BJ (cell line): ENCODE measurements around the gene GPR39. TPM values are rescaled to one million over a fixed set of nuclear protein-coding genes. Genes with fewer than 3 reads are reported as not detected.

ENCODE experiments used
- CTCF ChIA-PET: fragments of 350-600 bp; formaldehyde crosslinking; extraction: SDS; loops from one replicate; lab custom pipeline; 2021; ENCODE audit warnings: antibody characterized with exemption, inconsistent platforms; lab: Yijun Ruan, JAX
- POLR2A ChIA-PET: fragments of 300-600 bp; sonication (Branson Sonifier 250); formaldehyde crosslinking; extraction: SDS; loops from one replicate; lab custom pipeline; 2021; ENCODE audit warnings: antibody characterized with exemption; lab: Charles Lee
- DNase-seq: peaks from one replicate; pipeline ENCODE4 v3.0.0-alpha.2; 2011; ENCODE audit warnings: low read depth
- H3K27me3 ChIP-seq: 2 replicates; pipeline ENCODE4 v1.6.0; 2011; ENCODE audit warnings: low read length; ENCODE audit not compliant: control insufficient read depth, insufficient read depth
- H3K36me3 ChIP-seq: 2 replicates; pipeline ENCODE4 v1.5.1; 2011; ENCODE audit warnings: low read length; ENCODE audit not compliant: control insufficient read depth, insufficient read depth
- H3K4me3 ChIP-seq: 2 replicates; pipeline ENCODE4 v1.5.1; 2011; ENCODE audit warnings: low read depth, mild to moderate bottlenecking, control low read depth, low read length
- CTCF ChIP-seq: IDR thresholded peaks from 2 replicates; pipeline ENCODE4 v1.5.1; 2011; ENCODE audit warnings: low read depth, mild to moderate bottlenecking, control low read depth, inconsistent platforms, low read length, moderate library complexity; ENCODE audit not compliant: insufficient read depth
- polyA plus RNA-seq: library from polyadenylated mRNA; depleted of rRNA; stranded (reverse); fragments of >200 nt; gene quantifications from 2 replicates; pipeline ENCODE4 v1.2.3, GENCODE V29; 2011

The GPR39 gene
- polyA plus RNA-seq, 1 experiment = 2.3 TPM

- TF ChIP-seq CTCF = peak; percentile 28; the same call in 1 of the 2 replicates
- POLR2A ChIA-PET = no interaction called here
- DNase-seq = no peak
- Histone ChIP-seq H3K36me3 (no peaks in the 10 kb centered on the region), H3K4me3 (no peak overlapping the region), H3K27me3 (no peaks in the 10 kb centered on the region)
- CTCF ChIA-PET = interaction anchor here (0.6 to 1.4 kb wide), 2 partner anchors 9 to 1345 kb away, joined by 3 read pairs; no protein-coding TSS in a partner anchor
These were observed 4.5 kb downstream of the GPR39 start for GRCh38 chr2:132420816-132421805.

- no peaks in the 10 kb centered on the region for H3K27me3 ChIP-seq
- CTCF ChIA-PET = interaction anchor here (1.0 kb wide), 1 partner anchor 189 kb away, joined by 3 read pairs; no protein-coding TSS in a partner anchor
These were observed 6.1 kb downstream of the GPR39 start for GRCh38 chr2:132422736-132423135.

GRCh38 chr2:132424526-132425121 lies 8.0 kb downstream of the GPR39 start:
- no peak for TF ChIP-seq CTCF
- no peaks in the 10 kb centered on the region for H3K36me3 ChIP-seq
- POLR2A ChIA-PET = no interaction called here
- no peaks in the 10 kb centered on the region for H3K27me3 ChIP-seq
- DNase-seq = peak; percentile 26
- CTCF ChIA-PET = interaction anchor here (0.9 to 1.5 kb wide), 3 partner anchors 9 to 25 kb away, joined by 3 to 5 read pairs (median 4); no protein-coding TSS in a partner anchor
- H3K4me3 ChIP-seq = no peak overlapping the region

More at GRCh38 chr2:132422736-132423135, 6.1 kb downstream of the GPR39 start:
- Histone ChIP-seq H3K4me3 (no peak overlapping the region), H3K36me3 (no peaks in the 10 kb centered on the region)
- TF ChIP-seq CTCF = no peak
- POLR2A ChIA-PET = no interaction called here
- DNase-seq = no peak

- no peak for TF ChIP-seq CTCF
- ChIA-PET CTCF (interaction anchor here (0.9 to 1.1 kb wide), 2 partner anchors 10 to 12 kb away, joined by 3 read pairs; no protein-coding TSS in a partner anchor), POLR2A (no interaction called here)
- Histone ChIP-seq H3K4me3 (no peak overlapping the region), H3K27me3 (no peaks in the 10 kb centered on the region), H3K36me3 (no peaks in the 10 kb centered on the region)
- no peak for DNase-seq
These were observed 9.4 kb downstream of the GPR39 start for GRCh38 chr2:132426033-132426432.

GRCh38 chr2:132426656-132427055 lies 10.1 kb downstream of the GPR39 start:
- DNase-seq = no peak
- no peak for TF ChIP-seq CTCF
- Histone ChIP-seq H3K36me3 (no peaks in the 10 kb centered on the region), H3K4me3 (no peak overlapping the region), H3K27me3 (no peaks in the 10 kb centered on the region)
- ChIA-PET POLR2A (no interaction called here), CTCF (interaction anchor here (1.1 kb wide), 1 partner anchor 11 kb away, joined by 3 read pairs; no protein-coding TSS in a partner anchor)
